ENCODE measurements around the gene TAS2R60.
"Not testable (repeated sequence)": the region's sequence is repeated elsewhere in the genome, so short reads cannot be mapped to it uniquely, and the experiment has no call there.

TAS2R60 gene

GRCh38 chr7:143443153-143443552 lies at the start of gene TAS2R60:
Gene TAS2R60 (plus strand): TSS chr7:143443453. CDS start chr7:143443453, 0 bp downstream.
- no peak for DNase-seq (ENCODE audit: low spot score)

GRCh38 chr7:143394068-143394467 lies 49.2 kb upstream of the TAS2R60 start:
- no peak for DNase-seq (ENCODE audit: low spot score)

GRCh38 chr7:143394777-143395176 lies 48.5 kb upstream of the TAS2R60 start:
- DNase-seq (ENCODE audit: low spot score), result no peak

- peak; percentile 55 for DNase-seq (ENCODE audit: low spot score)
Measured at GRCh38 chr7:143395187-143396149, 47.8 kb upstream of the TAS2R60 start.

- no peak for DNase-seq (ENCODE audit: low spot score)
Measured at GRCh38 chr7:143396182-143396581, 47.1 kb upstream of the TAS2R60 start.

DNA sequence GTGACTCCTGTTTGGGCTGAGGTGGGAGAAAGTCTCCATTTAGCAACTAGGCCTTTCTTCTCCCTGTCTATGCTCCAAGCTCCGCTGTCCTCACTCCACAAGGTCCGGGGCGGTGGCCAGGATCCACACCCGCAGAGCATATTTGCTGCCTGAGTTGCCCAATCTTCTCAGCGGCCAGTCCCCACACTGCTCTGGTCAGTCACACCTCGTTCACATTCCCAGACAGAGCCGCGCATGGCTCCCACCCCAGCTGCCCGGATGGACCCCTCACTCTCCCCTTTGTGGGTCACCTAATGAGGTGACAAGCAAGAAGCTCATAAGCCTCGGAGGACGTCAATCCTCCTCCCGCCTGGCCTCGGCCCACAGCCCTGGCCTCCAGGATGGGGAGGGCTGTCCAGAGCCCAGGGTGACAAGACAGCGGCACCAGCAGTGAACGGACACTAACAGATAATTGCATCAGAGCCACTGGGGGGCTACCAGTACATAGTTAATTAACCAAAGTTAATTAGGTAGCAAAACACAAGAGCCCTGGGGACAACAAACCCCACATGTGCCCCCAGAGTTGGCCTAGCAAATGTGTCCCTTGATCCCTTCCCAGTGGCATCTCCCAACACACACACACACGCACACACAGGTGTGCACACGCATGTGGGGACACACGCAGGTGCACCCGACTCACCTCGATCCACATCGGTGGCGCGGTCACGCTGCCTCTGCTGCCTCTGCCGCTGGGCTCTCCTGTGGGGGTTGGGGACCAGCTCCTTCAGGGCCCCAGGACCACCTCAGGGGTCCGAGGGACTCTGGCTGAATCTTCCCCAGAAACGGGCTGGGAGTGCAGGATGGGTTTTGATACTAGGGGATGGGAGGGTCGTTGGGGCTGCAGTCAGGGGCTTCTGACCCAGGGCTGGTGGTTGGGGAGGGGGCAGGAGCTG lies 46.4 kb upstream of the TAS2R60 start:
- no peak for DNase-seq (ENCODE audit: low spot score)

GRCh38 chr7:143397710-143398530 lies 45.3 kb upstream of the TAS2R60 start:
- no peak for DNase-seq (ENCODE audit: low spot score)

DNA sequence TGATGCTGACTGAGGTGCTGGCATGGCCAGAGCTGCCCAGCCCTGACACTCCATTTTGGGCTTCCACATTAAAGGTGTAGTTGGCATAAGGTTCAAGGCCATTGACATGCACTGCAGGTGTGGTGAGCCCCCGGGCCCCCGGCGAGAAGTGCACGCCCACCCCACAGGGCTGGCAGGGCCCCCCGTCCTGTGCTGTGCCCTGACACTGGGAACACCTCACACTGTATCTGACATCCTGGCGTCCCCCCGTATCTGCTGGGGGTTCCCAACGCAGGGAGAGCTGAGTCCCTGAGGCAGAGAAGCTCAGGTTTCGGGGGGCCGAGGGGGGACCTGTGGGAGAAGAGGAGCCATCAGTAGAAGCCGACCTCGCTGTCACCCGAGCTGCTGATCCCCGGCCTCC lies 44.6 kb upstream of the TAS2R60 start:
- no peak for DNase-seq (ENCODE audit: low spot score)

DNA sequence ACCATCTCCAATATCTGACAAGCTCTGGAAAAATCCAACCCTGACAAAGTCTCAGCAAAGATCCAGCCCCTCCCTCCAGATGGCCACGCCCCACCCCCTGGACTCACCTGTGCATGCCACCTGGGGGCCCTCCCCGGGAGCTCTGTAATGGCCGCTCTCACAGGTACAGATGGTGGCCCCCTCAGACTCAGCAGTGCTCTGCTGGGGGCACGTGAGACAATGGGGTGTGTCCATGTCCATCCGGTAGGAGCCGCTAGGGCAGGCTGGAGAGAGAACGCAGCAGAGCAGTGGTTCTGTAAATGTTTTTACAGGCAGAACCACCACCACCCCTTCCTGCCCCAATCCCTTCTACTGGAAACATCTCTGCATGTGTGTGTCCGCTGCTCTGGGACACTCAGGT lies 44.1 kb upstream of the TAS2R60 start:
- no peak for DNase-seq (ENCODE audit: low spot score)

DNA sequence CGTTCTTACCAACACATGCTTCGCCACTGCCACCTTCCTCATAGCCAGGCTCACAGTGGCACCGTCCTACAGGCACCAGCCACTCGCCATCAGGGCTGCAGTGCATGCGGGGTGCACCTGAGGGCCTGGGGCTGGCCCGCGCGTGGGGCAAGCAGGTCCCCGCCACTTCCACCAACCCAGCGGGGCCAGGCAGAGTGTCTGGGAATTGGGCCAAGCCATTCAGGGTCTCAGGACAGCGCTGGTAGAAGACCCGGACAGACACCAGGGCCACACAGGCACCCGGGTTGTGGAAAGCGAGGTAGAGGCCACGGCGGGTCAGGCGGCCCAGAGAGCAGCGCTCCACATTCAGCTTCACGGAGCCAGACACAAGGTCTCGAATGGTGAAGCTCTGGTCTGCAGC lies 43.6 kb upstream of the TAS2R60 start:
- DNase-seq (ENCODE audit: low spot score), result no peak

DNA sequence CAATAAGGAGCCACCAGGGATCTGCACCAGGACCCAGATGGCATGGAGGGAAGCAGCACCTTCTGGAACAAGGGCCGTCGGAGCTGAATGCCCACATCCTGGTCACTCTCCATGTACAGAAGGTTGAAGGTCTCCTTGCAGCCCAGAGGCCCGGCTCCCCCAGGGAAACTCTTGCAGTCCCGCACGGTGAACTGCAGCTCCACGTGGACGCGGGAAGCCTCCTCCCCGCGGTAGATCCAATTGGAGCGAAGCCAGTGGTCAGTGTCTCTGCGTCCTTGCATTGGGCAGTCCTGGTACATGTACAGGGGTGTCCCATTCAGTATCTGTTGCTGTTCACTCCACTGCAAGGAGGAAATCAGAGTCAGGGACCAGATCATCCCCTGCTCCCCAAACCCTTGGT lies 42.0 kb upstream of the TAS2R60 start:
- no peak for DNase-seq (ENCODE audit: low spot score)

- not testable (repeated sequence) for DNase-seq (ENCODE audit: low spot score)
Measured at GRCh38 chr7:143402233-143402632, 41.0 kb upstream of the TAS2R60 start.

DNA sequence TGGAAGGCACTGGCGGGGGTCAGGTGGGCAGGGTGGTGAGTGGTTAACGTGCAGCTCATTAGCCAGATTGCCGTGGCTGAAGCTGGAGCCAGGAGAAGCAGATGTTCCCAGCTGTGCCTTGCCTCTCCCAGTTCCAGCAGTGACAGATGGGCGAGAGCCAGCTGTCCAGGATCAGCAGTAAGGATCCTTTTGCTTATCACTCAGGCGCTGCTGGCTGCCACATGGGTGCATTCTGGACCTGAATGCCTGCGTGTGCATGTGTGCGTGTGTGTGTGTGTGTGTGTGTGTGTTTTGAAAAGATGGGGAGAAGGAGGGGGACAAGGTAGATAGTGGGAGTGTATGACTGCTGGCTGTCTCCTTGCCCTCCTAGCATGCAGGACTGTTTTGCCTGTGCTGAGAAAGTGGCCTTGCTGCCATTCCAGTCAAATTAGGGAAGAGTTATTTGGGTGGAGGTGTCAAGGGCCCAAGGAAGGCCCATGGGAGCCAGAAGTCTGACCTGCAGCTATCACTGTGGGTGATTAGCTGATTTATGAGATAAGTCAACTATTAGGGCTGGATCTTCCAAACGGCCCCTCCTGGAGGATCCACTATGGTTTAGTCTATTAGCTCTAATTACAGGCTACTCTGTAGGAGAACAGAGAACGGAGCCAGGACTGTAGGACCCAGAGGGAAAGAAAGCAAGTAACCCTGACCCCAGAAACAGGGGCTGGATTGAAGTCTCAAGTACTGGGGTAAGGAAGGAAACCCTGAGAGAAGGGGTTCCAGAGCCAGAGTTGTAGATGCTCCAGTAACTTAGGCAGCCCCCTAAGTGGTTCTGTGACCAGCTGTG lies 37.9 kb upstream of the TAS2R60 start:
- no peak for DNase-seq (ENCODE audit: low spot score)

- DNase-seq (ENCODE audit: low spot score), result no peak
Measured at GRCh38 chr7:143406002-143406357, 37.3 kb upstream of the TAS2R60 start.

DNA sequence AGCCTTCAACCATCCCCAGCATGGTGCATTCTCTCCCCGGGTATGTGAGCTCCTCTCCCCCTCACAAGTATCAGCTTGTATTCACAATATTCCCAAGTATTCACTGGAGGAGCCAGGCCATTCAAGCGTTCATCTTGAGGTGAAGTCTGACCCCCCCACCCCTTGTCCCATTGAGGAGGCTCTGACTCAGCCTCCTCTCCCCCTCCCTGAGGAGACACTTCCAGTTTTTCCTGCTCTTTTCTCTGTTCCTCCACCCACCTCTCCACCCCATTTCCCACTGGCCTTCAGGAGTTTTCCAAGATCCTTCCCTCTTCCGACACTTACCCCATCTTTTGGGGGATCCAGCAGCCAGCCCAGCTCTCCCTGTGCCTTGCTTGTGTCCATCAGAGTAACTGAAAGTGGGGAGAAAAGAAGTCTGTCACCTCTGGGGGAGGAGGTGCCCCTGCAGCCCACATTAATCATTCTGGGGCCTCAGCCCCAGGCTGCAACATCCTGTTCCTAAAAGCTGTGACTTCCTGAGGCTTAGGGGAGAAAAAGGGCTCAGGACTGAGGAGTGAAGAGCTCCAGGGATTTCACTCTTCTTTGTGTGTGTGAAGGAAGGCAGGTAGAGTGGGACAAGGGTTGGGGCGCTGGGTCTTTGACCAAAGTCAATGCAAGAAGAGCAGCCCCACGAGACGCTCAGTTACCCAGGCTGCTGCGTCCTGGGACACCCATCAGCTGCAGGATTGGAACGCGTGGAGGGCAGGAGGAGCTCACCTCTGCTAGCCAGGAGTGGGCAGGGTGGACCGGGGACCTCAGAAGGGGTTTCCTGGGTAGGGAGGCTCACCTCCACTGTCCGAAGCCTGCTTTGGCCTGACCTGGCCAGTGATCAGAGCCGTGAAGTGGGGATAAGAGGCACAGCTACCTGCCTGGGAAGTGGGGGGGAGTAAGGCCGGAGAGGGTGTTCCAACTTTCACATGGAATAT lies 35.7 kb upstream of the TAS2R60 start:
- no peak for DNase-seq (ENCODE audit: low spot score)

- no peak for DNase-seq (ENCODE audit: low spot score)
Measured at GRCh38 chr7:143408252-143408685, 35.0 kb upstream of the TAS2R60 start.

- no peak for DNase-seq (ENCODE audit: low spot score)
Measured at GRCh38 chr7:143408686-143409561, 34.3 kb upstream of the TAS2R60 start, which contains the start of gene EPHA1. Gene EPHA1 (minus strand): TSS chr7:143408856. CDS start chr7:143408805, 51 bp downstream.

- no peak for DNase-seq (ENCODE audit: low spot score)
Measured at GRCh38 chr7:143410521-143411004, 32.7 kb upstream of the TAS2R60 start.

Measured in globus pallidus (tissue), 1 donor.